GM21360 (cell line): ENCODE measurements around the gene SHF.

Source experiments
- ATAC-seq: cut with Tn5 transposase; IDR thresholded peaks from one replicate; pipeline ENCODE4 v1.9.1; 2021; ENCODE audit warnings: mild to moderate bottlenecking, moderate library complexity; ENCODE audit not compliant: unreplicated experiment

Gene SHF

DNA sequence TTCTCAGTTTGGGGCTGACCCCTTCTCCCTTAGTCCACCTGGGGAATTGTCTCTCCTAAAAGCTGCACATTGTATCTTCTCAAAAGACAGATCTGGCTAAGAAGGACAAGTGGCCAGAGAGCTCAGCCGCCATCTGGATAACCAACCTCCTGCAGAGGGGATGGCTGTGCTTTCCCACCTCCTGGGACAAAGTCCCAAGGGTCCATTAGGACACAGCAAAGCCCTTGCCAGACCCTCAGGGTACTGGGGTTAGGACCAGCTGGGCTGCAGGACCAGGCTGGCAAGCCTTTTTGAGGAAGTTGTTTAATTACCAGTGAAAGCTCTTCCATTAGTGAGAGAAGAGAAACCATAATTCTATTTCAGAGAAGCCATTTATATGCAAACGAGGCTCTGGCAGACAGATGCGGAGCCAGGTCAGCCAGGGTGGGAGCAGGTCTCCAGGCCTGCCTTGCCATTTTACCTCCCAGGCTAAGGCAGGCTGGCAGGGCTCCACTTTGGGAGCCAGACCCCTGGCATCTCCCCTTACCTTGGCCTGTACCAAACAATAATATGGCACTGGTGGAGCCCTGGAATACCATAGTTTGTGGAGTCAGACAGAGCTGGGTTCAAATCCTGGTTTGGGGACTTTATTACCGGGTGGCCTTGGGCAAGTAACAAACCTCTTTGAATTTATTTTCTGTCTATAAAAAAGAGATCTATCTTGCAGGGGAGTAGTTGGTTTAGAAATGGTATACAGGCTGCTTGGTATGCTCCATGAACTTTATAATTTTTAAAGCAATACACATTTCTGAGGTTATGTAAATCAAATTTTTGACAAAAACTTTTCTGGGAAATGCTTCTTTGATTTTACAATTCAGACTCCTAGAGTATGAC lies 17.9 kb downstream of the SHF start:
- ATAC-seq: no peak

DNA sequence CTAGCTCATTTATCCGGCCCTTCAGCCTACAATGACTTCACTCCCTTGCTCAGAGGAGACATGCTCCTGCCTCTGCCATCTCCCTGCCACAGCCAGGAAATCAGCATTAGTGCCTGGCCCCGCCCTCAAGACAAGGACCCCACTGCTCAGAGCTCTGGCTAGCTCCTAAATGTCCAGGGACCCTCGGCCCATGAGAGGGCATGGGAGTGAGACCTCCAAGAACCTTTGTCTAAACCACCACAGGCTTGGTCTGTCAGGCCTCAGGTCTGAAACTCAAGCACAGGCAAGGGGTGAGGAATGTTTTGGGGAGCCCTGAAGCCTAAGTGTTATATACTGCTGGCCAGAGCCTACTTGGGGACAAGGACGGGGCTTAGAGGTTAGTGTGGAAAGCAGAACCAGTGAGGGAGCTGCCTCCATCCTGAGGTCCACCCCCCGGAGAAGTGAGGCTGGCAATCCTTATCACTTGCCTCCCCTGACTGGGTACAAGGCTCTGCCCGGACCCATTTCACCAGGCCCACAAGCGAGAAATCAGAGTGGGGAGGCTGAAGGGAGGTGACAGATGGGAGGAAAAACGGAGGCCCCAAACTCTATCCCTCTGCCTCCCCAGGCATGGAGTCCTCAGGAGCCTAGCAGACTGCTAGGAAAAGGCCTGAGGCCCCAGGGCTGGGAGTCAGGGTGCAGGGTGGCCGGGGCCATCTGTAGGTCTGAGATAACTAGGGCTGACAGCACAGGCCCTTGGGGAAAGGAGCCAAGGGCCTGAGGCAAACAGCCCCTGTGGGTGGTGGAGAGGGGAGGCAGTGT lies 18.8 kb downstream of the SHF start:
- no peak for ATAC-seq

DNA sequence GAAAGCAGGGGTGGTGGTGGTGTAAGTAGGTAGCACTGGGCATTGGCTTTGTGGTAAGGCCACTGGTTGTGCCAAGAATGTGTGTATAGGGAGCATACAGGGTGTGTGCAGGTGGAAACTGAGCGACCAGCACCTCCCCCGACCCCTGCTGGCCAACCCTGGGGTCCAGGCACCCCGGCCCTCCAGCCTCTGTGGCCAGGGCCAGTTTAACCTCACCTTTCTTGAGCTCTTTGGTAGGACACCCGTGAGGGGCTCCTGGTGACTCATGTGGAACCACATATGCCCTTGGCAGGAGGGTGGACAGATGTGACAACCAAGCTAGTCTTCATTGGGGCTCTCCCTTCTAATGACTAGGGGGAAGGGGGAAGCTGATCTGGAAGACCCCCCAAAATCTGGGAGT lies 19.5 kb downstream of the SHF start:
- ATAC-seq: no peak

DNA sequence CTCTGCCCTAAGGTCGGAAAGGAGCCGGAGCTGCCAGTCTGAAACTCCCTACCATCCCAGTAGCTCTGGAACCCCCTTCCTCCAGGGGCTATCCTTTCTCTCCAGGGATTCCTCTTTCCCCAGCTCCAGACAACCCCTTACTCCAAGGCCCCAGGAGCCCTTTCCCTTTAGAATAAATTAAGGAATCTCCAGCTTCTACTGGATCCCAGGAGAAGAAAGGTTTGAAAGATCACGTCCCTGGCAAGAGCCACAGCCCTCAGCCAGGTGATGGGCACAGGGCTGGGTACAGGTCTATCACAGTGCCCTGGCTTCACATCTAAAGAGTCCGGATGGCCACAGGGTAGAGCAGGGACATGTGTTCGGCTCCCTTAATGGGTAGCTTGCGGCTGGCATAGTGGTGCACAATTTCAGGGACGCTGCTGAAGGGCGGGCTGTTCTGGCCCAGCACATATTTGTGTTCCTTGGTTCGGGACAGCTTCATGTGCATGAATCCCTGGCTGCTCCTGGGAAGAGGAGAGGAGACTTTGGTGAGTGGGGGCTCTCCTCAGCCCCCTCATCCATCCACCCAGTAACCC lies 20.0 kb downstream of the SHF start:
- no peak for ATAC-seq

DNA sequence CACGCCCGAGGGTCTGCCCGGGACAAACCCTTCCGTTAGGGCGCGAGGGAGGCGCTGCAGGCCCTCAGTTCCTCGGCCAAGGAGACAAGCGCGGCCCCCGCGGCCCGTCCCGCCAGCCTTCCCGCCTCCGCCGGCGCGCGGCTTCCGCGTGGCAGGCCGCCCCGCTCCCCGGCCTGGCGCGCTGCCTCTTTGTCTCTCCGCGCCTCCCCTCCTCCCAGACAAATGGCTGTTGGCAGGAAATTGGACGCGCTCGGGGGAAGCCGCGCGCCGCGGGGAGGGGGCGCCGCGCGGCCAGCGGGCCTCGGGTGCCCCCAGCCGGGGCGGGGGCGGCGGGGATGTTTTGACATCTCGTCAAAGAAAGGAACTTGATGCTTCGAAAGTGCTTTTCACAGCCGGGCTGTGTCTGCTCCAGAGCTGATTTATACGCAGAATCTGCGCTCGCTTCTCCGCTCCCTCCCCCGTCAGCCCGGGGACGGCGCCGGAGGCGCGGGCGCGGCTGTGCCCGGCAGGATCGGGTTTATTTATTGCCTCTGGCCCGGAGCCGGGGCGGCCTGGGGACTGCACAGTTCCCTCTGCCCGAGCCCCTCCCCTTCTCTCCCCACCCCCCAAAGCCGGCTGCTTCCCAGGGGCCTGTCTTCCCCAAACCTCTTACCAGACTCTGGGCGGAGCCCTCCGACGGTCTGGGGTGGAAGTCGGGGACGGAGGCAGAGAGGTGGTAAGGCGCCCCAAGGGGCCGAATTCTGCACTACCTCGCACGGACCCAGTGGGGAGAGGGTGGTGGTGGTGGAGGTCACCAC lies 20.7 kb downstream of the SHF start:
- ATAC-seq: peak; percentile 81

DNA sequence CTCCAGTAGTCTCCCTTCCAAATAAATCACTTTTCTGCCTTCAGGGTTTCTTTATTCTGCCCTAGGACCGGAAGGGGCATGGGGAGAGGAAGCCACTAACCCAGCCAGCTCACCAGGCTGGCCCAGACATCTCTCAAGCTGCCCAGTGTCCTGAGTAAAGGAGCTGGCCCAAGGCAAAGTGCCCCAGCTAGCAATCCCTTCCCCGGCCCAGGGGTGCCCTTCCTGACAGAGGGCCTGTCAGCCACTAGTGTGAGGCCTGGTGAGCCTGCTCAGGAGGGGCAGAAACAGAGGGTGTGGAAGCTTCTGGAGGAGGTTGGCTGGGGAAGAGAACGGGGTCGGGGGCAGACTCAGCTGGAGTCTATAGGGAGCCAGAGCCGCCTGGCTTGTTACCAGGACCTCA lies 22.2 kb downstream of the SHF start:
- no peak for ATAC-seq

DNA sequence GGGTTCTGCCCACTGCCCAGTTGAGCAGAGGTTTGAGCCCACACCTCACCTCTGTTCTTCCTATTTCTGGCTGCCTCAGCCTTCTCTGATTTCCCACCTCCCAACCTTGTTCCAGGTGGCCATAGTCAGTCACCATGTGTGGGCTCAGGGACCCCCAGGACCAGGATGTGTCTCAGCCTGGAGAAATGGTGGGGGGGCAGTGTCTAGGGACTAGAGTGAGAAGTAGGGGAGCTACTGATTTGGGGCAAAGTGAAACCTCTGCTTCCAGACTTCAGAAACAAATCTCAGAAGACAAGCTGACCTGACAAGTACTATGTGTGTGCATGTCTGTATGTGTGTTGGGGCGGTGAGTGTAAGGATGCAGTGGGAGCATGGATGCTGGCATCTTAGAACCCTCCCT lies 22.9 kb downstream of the SHF start:
- no peak for ATAC-seq

DNA sequence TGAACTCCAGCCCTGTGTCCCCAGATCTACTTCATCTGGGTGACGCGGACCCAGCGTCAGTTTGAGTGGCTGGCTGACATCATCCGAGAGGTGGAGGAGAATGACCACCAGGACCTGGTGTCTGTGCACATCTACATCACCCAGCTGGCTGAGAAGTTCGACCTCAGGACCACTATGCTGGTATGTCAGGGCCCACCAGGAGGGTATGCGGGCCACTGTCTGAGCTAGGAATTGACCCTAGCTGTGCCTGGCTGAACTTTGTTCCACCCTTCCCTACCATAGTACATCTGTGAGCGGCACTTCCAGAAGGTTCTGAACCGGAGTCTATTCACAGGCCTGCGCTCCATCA lies 24.3 kb downstream of the SHF start:
- ATAC-seq: no peak

DNA sequence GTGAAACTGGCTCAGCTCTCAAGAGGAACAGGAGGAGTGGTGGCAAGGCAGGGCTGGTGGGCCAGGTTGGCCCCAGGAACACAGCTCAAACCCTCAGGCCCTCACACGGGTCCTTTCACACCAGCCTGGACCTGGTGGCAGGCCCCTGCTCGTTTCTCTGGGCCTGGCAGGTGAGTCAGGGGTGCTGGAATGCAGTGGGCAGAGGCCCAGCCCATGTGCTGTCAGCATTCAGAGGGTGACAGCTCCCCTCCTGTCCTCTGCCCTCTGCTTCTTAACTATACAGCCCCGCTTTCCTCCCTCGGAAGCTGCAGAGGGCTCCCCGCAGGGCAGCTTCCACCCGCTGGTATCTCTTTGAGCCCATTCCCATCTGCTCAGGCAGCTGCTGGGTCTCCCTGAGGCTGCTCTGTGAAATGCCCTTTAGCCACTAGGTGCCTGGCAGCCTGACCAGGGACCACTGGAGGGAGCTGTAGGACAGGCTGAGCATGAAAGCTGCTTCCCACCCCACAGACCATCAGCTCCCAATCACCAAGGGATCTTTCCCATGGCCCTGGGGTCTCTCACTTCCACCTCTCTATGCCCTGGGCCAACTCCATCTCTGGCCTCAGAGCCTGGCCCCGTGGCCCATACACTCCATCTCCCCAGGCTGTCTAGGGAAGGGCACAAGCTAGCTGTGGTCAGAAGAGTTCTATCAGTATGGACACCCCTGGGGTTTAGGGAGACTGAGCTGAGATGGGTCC lies 24.8 kb downstream of the SHF start:
- ATAC-seq: no peak

DNA sequence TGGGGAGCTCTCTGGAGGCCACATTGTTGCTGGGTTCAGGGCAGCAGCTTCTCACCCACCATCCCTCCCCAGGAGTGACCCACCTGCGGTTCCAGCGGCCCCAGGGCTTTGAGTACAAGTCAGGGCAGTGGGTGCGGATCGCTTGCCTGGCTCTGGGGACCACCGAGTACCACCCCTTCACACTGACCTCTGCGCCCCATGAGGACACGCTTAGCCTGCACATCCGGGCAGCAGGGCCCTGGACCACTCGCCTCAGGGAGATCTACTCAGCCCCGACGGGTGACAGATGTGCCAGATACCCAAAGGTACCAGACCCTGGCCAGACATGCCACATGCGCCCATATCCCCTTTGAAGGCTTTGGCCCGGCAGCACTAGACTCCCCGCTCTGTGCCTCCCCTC lies 26.1 kb downstream of the SHF start:
- no peak for ATAC-seq

DNA sequence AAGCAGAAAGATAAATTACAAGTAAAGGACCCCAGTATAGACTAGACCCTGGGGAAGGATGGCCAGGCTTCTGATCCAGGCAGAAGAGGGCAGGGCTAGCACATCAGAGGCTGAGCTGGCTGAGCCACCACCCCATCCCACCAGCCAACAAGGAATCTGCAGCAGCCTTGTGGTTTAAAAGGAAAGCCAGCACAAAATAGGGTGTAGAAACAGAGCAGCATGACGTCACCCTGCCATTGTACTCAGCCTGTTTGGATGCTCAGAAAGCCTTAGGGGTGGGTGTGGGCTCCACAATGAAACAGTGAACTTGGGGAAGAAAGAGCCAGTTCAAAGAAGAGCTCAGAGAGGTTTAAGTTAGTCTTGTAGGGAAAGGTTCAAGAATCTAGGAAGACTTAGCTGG lies 29.8 kb downstream of the SHF start:
- ATAC-seq: no peak

DNA sequence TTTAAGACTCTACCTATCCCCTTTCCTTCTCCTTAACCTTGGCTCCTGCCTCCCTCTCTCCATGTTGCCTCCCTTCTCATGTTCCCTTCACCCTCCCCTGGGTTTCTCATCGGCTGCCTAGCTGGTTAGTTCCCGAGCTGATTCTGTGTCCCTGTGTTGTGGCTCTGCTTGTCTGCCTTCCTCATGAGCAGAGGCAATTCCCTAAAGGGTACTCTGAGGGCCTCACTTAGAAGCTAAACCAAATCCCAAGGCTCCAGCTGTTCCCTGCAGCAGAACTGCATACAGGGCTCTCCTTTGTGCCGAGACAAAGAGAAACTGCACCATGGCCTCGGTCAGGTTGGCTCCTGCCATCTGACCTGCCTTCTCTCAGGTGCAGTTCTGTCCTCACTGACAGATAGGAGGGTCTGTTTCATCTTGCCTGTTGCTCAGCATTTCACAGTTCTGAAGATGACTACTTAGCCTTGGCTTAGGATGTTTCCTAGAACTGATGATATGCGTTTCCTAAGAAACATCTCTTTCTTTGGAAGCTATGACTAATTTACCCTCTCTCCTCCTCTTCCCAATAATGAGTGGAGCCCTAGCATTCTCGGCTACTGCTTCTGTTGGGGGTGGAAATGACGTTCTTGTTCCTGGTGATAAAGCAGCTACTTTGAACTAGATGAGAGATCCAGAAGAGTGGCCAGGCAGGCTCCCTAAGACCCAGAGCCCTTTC lies 30.9 kb downstream of the SHF start:
- ATAC-seq: no peak

DNA sequence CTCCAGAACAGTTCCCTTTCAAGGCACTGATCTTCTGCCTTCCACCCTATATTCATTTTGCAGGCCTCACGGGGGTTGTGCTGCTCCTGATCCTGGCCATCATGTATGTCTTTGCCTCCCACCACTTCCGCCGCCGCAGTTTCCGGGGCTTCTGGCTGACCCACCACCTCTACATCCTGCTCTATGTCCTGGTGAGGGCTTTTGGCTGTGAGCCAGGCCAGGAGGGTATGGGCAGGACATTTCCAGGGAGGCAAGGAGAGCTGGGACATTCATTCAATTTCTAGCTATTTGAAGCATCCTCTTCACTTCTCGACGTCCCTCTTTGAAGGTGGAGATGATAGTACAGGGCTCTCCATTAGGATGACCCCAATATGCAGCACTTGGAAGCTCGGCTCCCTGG lies 32.0 kb downstream of the SHF start:
- no peak for ATAC-seq

DNA sequence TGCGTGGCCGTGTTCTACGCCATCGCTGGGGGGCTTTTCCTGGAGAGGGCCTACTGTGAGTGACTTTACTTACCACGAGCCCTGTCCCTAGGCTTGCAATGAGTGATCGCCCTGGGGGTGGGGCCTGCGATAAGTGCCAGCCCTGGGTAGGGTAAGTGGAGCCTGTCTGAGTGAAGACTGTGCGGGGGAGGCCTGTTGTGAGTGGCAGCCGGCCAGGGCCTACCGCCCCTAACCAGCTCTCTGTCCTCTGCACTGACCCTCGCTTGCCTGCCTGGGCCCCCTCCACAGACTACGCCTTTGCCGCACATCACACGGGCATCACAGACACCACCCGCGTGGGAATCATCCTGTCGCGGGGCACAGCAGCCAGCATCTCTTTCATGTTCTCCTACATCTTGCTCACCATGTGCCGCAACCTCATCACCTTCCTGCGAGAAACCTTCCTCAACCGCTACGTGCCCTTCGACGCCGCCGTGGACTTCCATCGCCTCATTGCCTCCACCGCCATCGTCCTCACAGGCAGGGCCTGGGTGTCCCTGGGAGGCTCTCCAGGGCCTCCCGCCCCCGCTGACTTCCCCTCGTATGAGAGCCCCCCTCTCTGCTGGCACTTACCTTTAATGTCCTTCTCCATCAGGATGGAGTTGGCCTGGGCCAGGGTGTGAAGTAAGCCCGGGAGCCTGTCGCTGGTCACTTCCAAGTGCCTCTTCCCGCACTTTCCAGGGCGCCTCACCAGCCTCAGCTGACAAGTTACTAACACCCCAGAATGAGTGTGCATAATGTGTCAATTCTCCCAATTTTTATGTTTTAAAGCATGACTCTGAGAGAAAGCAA lies 35.6 kb downstream of the SHF start:
- ATAC-seq: no peak

DNA sequence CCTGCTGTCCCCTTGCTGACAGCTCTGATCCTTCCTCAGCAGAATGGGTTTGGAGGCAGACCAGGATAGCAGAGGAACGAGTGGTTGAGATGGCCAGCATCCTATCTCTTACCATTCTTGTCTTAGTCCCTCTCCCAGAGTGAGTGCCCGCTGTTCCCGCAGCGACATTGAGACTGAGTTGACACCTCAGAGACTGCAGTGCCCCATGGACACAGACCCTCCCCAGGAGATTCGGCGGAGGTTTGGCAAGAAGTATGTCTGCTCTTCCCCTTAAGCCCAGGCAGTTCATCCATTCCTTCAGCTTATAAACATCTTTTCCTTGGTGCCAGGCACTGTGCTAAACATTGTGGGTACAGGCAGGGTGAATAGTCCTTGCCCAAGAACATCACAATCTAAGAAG lies 36.8 kb downstream of the SHF start:
- no peak for ATAC-seq

DNA sequence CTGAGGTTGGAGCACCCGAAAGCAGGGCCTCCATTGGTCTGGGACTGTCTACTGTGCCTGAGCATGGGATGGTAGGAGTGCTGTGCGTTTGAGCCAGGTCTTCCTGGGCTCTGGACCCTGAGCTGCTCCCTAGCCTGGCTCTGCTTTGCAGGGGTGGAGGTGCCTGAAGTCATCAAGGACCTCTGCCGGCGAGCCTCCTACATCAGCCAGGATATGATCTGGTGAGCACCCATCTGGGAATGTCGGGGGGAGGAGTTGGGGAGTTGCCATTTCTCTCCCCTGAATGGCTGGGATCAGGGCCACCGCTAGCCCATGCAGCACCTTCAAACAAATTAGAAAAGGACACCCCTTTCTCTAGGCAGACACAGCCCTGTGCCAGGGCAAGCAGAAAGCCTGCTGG lies 37.3 kb downstream of the SHF start:
- ATAC-seq: no peak

DNA sequence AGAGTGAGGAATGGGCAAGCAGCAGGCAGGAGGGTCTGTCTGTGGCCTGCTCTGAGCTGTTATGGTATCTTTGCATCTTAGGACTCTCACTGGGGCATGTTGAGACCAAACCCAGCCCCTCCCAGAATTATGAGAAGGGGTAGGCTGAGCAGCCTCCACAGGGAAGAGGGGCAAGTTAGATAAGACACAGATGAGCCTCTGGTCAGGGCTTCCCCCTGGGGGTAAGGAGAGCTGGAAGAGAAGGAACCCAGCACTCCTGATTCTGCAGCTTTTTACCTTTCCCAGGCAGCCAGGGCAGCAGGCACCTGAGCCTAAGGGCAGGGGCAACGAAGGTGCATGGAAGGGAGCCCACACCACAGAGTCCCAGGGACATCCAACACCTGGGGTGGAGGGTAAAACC lies 38.7 kb downstream of the SHF start:
- ATAC-seq: no peak

DNA sequence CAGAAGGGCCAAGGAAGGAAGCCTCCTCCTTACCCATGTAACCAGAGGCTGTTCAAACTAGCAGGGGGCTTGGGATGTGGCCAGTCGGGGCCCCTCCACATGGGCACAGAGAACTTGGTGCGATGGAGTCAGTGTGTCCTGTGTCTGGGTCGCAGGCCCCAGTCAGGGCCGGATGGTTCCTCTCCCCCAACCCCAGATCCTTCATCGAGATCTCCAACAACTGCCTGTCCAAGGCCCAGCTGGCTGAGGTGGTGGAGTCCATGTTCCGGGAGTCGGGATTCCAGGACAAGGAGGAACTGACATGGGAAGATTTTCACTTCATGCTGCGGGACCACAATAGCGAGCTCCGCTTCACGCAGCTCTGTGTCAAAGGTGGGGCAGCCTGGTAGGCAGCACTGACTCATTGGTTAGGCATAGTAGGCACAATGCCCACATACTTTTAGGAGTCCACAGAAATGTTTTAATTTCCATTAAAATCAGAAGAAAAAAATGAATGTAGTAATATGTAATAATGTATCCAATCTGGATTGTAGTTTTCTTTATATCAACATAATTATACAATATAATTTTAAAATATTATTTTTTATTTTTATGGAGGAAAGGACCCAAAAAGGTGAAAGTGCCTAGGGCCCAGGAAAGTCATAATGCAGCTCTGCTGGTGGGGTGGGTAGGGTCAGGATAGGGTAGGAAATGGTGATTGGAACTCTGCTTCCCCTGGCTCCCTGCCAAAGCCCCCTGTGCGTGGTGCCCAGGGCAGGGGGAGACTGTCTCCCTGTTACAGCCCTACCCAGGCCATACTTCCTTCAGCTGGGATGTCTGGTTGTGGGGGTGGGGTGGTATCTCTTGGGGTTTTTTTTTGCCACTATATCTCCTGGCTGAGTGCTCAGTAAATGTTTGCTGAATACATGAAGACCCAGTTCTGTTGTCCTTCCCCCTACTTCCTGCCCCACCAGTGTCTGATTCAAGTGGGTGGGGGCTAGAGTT lies 39.4 kb downstream of the SHF start:
- ATAC-seq: no peak
